Endothelial cell of umbilical vein (primary cell): Measurements from ENCODE around the gene C21orf58. TPM values are rescaled to one million over a fixed set of nuclear protein-coding genes. Genes with fewer than 3 reads are reported as not detected.
A peak's percentile ranks its signal among the peaks of the same experiment; 100 is the strongest.

Source experiments
- BruUV-seq: library from RNA; stranded (reverse); fragments of 400-500 nt; replicated peaks from 2 replicates; lab custom pipeline; 2021; lab: Mats Ljungman, UMichigan
- CTCF ChIA-PET: fragments of 300-600, 350-600 bp; sonication (Branson Sonifier 250); formaldehyde crosslinking; loops from one replicate; lab custom pipeline; 2021; ENCODE audit warnings: antibody characterized with exemption, inconsistent platforms; lab: Charles Lee
- POLR2A ChIA-PET: fragments of 300-600, 350-600 bp; sonication (Branson Sonifier 250); formaldehyde crosslinking; loops from one replicate; lab custom pipeline; 2021; ENCODE audit warnings: antibody characterized with exemption, inconsistent platforms; lab: Charles Lee
- DNase-seq: peaks from one replicate; pipeline ENCODE4 v3.0.0-alpha.2; 2011; ENCODE audit warnings: low read depth, low spot score
- FAIRE-seq: peaks from 2 replicates; lab custom pipeline; 2011; peaks lifted over from hg19 to GRCh38; lab: Jason Lieb, UNC
- H2AFZ ChIP-seq: 2 replicates; pipeline ENCODE4 v1.6.0; 2012; ENCODE audit warnings: low read depth, low read length, control low read depth, inconsistent platforms
- H3K27ac ChIP-seq: 2 replicates; pipeline ENCODE4 v1.5.1; 2011; ENCODE audit warnings: low read depth, mild to moderate bottlenecking, control low read depth, low read length, moderate library complexity; ENCODE audit not compliant: insufficient read depth
- H3K27me3 ChIP-seq, 2 experiments: 2 replicates each; pipeline versions ENCODE4 v1.6.0 to v1.6.1; 2011; ENCODE audit warnings: low read length in 2 of 2, mixed read lengths in 1 of 2; ENCODE audit not compliant: control insufficient read depth in 2 of 2, insufficient read depth in 2 of 2
- H3K36me3 ChIP-seq, 2 experiments: 2 replicates in 1 of 2; 3 replicates in 1 of 2; pipeline ENCODE4 v1.5.1; 2011; ENCODE audit warnings: low read length in 2 of 2, mild to moderate bottlenecking in 1 of 2, moderate library complexity in 1 of 2; ENCODE audit not compliant: control insufficient read depth in 2 of 2, insufficient read depth in 2 of 2; ENCODE audit errors: extremely low read depth in 1 of 2
- H3K4me1 ChIP-seq: 3 replicates; pipeline ENCODE4 v1.5.1; 2011; ENCODE audit warnings: mild to moderate bottlenecking, low read length; ENCODE audit not compliant: control insufficient read depth, insufficient read depth; ENCODE audit errors: extremely low read depth
- H3K4me2 ChIP-seq: 2 replicates; pipeline ENCODE4 v1.6.1; 2011; ENCODE audit warnings: low read length, control low read depth, mixed read lengths; ENCODE audit not compliant: insufficient read depth
- H3K4me3 ChIP-seq, 3 experiments: fragments of 200-600 bp in 1 of 3; sonication (generic), shearing (Covaris generic) in 1 of 3; replicated peaks in 1 of 3; 2 replicates each; pipeline ENCODE4 v1.5.1; 2011 to 2016; ENCODE audit warnings: control low read depth in 3 of 3, low read length in 3 of 3, mild to moderate bottlenecking in 2 of 3, inconsistent platforms in 1 of 3, low read depth in 1 of 3, moderate library complexity in 1 of 3; ENCODE audit not compliant: insufficient read depth in 1 of 3
- H3K79me2 ChIP-seq: 2 replicates; pipeline ENCODE4 v1.6.0; 2012; ENCODE audit warnings: low read length, inconsistent platforms; ENCODE audit not compliant: control insufficient read depth, insufficient read depth
- H3K9ac ChIP-seq: replicated peaks from 2 replicates; pipeline ENCODE3; 2011; ENCODE audit warnings: low read length, control low read depth; ENCODE audit not compliant: insufficient read depth; ENCODE audit errors: extremely low read depth
- H3K9me1 ChIP-seq: replicated peaks from 3 replicates; pipeline ENCODE4 v1.6.0; 2011; ENCODE audit warnings: mild to moderate bottlenecking, low read length; ENCODE audit not compliant: control insufficient read depth, insufficient read depth; ENCODE audit errors: extremely low read depth
- H3K9me3 ChIP-seq: replicated peaks from 2 replicates; pipeline ENCODE4 v1.5.1; 2012; ENCODE audit warnings: low read length, inconsistent platforms; ENCODE audit not compliant: control insufficient read depth, insufficient read depth
- H4K20me1 ChIP-seq: replicated peaks from 2 replicates; pipeline ENCODE3; 2011; ENCODE audit warnings: mild to moderate bottlenecking, low read length; ENCODE audit not compliant: control insufficient read depth, insufficient read depth; ENCODE audit errors: extremely low read depth
- EZH2 ChIP-seq: IDR thresholded peaks from 2 replicates; pipeline ENCODE4 v1.6.1; 2012; ENCODE audit warnings: borderline replicate concordance, low read depth, mild to moderate bottlenecking, moderate library complexity, low read length, inconsistent platforms; ENCODE audit not compliant: severe bottlenecking
- FOS ChIP-seq: IDR thresholded peaks from 2 replicates; pipeline ENCODE4 v1.6.1; 2011; ENCODE audit warnings: mild to moderate bottlenecking, low read length, moderate library complexity, borderline replicate concordance; ENCODE audit not compliant: insufficient read depth
- GATA2 ChIP-seq: IDR thresholded peaks from 2 replicates; pipeline ENCODE4 v1.7.0; 2011; ENCODE audit warnings: low read depth, mild to moderate bottlenecking, moderate library complexity, mixed read lengths, low read length; ENCODE audit not compliant: insufficient read length, insufficient read depth
- JUN ChIP-seq: IDR thresholded peaks from 2 replicates; pipeline ENCODE4 v1.6.1; 2011; ENCODE audit warnings: borderline replicate concordance, low read depth; ENCODE audit not compliant: insufficient read length, insufficient read depth
- MYC ChIP-seq: IDR thresholded peaks from one replicate; pipeline ENCODE4 v1.6.1; 2011; ENCODE audit warnings: mild to moderate bottlenecking, low read depth, low read length
- POLR2A ChIP-seq: IDR thresholded peaks from 2 replicates; pipeline ENCODE4 v1.6.1; 2012; ENCODE audit warnings: low read depth, mild to moderate bottlenecking, control low read depth, low read length
- POLR2AphosphoS5 ChIP-seq: IDR thresholded peaks from 2 replicates; pipeline ENCODE4 v1.6.1; 2012; ENCODE audit warnings: low read depth, mild to moderate bottlenecking, control low read depth, low read length, moderate library complexity; ENCODE audit not compliant: insufficient read depth
- dilution Hi-C: fragments of 300-500 bp; cut with MboI; formaldehyde crosslinking; loops from one replicate; pipeline ENCODE4 v1.15.0; 2019; ENCODE audit warnings: low sequenced_read_pairs; ENCODE audit not compliant: extremely low pct_ligation_motif_present
- intact Hi-C: fragments of 100-400 bp; cut with micrococcal nuclease; formaldehyde crosslinking; loops from one replicate; pipeline ENCODE4 v1.10.0; 2022
- polyA plus RNA-seq, 4 experiments: library from polyadenylated mRNA; depleted of rRNA in 3 of 4; stranded (reverse) in 3 of 4; unstranded in 1 of 4; fragments of >200 nt; gene quantifications; 2 replicates each; pipeline versions ENCODE4 v1.2.1 to v1.2.3, GENCODE V29; 2011 to 2012; ENCODE audit warnings: missing spikeins in 1 of 4
- total RNA-seq: library from RNA; stranded (reverse); gene quantifications from 2 replicates; pipeline ENCODE4 v1.2.3, GENCODE V29; 2021
- TF ChIP-seq, protein P1 (sequence below): IDR thresholded peaks from 2 replicates; pipeline ENCODE4 v1.6.1; 2011; ENCODE audit not compliant: insufficient read depth, insufficient read length
- TF ChIP-seq, protein P2 (sequence below), 2 donors: IDR thresholded peaks; 1 replicate in 1 of 2; 2 replicates in 1 of 2; pipeline ENCODE4 v1.5.1; 2011; ENCODE audit warnings: low read length in 2 of 2, mild to moderate bottlenecking in 2 of 2, moderate library complexity in 2 of 2, control low read depth in 1 of 2, inconsistent platforms in 1 of 2, low read depth in 1 of 2; ENCODE audit not compliant: insufficient read depth in 1 of 2; ENCODE audit errors: extremely low read depth in 1 of 2

Gene C21orf58
- total and polyA plus RNA-seq, 2 donors (not counting 3 experiments of a cell fraction or from before 2014, with no cell fraction given): 6.0 to 24.3 TPM

DNA sequence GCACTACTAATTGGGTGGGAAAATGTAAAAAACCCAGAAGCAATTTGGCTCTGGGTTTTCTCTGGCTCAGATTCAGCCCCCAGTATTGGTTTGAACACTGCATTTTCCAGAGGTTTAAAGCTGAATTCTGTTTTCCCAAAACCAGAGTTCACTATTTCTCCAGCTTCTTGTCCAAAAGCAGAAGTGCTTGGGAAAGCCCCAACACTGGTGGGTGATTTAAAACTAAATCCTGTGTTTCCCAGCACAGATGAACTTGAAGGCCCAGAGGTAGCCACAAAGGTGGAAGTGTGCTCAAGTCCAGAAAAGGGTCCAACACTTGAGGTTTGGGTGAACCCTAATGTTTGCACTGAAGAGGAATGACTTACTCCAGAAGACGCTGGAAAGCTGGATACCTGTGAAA lies 38.9 kb downstream of the C21orf58 start:
- intact Hi-C loops: loop anchor here (2.0 kb wide), 1 partner anchor 56 kb away; the partner anchor contains the start of gene LSS
- no TSS peak for BruUV-seq
- dilution Hi-C loops: no loop called here

More for the DNA sequence above, 38.9 kb downstream of the C21orf58 start:
- CTCF ChIA-PET: interaction anchor here (0.6 to 3.0 kb wide), 5 partner anchors 26 to 141 kb away, joined by 3 to 14 read pairs (median 6); a partner anchor contains a TSS
- Histone ChIP-seq H3K36me3 (peaks cover 0 to 10% of the 10 kb centered on the region in 2 experiments), H3K4me3 (peak overlapping the region in 1 of 3 experiments; percentile 90), H3K79me2 (peaks cover 50% of the 10 kb centered on the region), H3K4me2 (peak overlapping the region; percentile 95), H3K9ac (no peak overlapping the region), H3K4me1 (peaks cover 33% of the 10 kb centered on the region), H3K9me3 (no peaks in the 10 kb centered on the region), H4K20me1 (no peaks in the 10 kb centered on the region), H3K27ac (no peak overlapping the region), H3K9me1 (no peaks in the 10 kb centered on the region), H2AFZ (no peak overlapping the region), H3K27me3 (no peaks in the 10 kb centered on the region)
- FAIRE-seq (no peak), DNase-seq (no peak)
- POLR2A ChIA-PET: interaction anchor here (1.4 kb wide), 1 partner anchor 38 kb away, joined by 3 read pairs; no protein-coding TSS in a partner anchor
- TF ChIP-seq, protein P1, sequence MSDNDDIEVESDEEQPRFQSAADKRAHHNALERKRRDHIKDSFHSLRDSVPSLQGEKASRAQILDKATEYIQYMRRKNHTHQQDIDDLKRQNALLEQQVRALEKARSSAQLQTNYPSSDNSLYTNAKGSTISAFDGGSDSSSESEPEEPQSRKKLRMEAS: no peak
- TF ChIP-seq POLR2AphosphoS5 (no peak), POLR2A (no peak), EZH2 (no peak), FOS (no peak), MYC (no peak), GATA2 (no peak), JUN (no peak)
- TF ChIP-seq, protein P2, sequence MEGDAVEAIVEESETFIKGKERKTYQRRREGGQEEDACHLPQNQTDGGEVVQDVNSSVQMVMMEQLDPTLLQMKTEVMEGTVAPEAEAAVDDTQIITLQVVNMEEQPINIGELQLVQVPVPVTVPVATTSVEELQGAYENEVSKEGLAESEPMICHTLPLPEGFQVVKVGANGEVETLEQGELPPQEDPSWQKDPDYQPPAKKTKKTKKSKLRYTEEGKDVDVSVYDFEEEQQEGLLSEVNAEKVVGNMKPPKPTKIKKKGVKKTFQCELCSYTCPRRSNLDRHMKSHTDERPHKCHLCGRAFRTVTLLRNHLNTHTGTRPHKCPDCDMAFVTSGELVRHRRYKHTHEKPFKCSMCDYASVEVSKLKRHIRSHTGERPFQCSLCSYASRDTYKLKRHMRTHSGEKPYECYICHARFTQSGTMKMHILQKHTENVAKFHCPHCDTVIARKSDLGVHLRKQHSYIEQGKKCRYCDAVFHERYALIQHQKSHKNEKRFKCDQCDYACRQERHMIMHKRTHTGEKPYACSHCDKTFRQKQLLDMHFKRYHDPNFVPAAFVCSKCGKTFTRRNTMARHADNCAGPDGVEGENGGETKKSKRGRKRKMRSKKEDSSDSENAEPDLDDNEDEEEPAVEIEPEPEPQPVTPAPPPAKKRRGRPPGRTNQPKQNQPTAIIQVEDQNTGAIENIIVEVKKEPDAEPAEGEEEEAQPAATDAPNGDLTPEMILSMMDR (IDR thresholded peaks at IDR 0.05; ENCODE audit: extremely low read depth in 1 of 2, insufficient read depth in 1 of 2, low read depth in 1 of 2, low read length in 2 of 2): no peak
